ENCODE data around the gene ZNF215.

DNA sequence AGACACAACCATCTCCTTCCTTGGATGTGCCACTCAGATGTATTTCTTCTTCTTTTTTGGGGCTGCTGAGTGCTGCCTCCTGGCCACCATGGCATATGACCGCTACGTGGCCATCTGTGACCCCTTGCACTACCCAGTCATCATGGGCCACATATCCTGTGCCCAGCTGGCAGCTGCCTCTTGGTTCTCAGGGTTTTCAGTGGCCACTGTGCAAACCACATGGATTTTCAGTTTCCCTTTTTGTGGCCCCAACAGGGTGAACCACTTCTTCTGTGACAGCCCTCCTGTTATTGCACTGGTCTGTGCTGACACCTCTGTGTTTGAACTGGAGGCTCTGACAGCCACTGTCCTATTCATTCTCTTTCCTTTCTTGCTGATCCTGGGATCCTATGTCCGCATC lies 49.3 kb upstream of the ZNF215 start:
- TF ChIP-seq, protein P1, sequence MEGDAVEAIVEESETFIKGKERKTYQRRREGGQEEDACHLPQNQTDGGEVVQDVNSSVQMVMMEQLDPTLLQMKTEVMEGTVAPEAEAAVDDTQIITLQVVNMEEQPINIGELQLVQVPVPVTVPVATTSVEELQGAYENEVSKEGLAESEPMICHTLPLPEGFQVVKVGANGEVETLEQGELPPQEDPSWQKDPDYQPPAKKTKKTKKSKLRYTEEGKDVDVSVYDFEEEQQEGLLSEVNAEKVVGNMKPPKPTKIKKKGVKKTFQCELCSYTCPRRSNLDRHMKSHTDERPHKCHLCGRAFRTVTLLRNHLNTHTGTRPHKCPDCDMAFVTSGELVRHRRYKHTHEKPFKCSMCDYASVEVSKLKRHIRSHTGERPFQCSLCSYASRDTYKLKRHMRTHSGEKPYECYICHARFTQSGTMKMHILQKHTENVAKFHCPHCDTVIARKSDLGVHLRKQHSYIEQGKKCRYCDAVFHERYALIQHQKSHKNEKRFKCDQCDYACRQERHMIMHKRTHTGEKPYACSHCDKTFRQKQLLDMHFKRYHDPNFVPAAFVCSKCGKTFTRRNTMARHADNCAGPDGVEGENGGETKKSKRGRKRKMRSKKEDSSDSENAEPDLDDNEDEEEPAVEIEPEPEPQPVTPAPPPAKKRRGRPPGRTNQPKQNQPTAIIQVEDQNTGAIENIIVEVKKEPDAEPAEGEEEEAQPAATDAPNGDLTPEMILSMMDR (IDR thresholded peaks at IDR 0.05; ENCODE audit: low read length) = no peak
- no peak for TF ChIP-seq EZH2 (IDR thresholded peaks at IDR 0.05; ENCODE audit: borderline replicate concordance, low read length)

All from OCI-LY1 (cell line).